GM19395 (cell line): ENCODE data around the gene WASF1.

Source experiments
- ATAC-seq: cut with Tn5 transposase; IDR thresholded peaks from one replicate; pipeline ENCODE4 v1.9.1; 2021; ENCODE audit warnings: mild to moderate bottlenecking, moderate library complexity; ENCODE audit not compliant: unreplicated experiment

WASF1 gene

GRCh38 chr6:110179406-110180227 lies at the start of gene WASF1:
Gene WASF1 (minus strand): TSS chr6:110179670. CDS start chr6:110127601, 52,069 bp downstream.
- peak; percentile 92 for ATAC-seq

DNA sequence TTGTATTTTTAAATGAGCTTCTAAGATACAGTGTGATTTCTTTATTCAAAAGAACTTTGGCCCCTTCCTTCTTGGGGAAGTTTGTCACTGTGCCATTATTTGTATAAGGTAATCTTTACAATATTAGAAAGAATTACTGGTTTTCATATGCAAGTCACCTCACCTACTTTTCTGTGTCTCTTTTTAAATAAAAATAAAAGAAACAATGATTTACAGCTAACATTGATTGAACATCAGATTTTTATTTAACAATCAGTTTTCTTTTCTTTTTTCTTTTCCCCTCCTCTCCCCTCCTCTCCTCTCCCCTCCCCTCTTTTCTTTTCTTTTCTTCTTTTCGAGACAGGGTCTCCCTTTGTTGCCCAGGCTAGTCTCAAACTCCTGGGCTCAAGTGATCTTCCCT lies 46.8 kb upstream of the WASF1 start:
- no peak for ATAC-seq

DNA sequence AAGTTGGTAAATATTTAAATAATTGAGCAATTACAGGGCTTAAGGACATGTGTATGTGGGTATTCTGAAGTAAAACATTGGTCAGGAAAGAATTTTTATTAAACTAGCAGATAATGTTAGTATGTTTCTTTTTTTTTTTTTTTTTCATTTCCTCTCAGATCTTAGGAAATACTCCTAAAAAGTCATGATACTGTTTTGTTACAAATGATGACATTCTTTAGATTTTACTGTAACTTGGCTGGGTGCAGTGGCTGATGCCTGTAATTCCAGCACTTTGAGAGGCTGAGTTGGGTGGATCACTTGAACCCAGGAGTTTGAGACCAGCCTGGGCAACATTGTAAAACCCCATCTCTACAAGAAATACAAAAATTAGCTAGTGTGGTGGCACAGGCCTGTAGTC lies 42.3 kb upstream of the WASF1 start:
- no peak for ATAC-seq

DNA sequence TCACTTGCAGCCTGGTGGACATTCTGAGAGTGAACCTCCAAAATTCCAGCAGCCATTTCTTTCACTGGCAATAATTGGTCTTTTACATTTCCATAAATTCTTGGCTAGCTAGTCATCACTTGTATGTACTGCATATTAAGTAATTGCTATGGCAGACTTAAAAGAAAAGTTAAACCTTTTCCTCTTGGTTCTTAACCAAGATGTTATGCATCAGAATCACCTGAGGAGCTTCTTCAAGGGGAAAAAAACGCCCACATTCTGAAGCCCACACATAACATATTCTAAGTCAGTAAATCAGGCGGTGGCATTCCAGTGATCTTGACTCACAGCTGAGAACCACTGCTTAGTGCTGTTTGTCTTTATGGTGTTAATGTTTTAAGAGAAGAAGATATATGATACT lies 37.8 kb upstream of the WASF1 start:
- ATAC-seq, result no peak

DNA sequence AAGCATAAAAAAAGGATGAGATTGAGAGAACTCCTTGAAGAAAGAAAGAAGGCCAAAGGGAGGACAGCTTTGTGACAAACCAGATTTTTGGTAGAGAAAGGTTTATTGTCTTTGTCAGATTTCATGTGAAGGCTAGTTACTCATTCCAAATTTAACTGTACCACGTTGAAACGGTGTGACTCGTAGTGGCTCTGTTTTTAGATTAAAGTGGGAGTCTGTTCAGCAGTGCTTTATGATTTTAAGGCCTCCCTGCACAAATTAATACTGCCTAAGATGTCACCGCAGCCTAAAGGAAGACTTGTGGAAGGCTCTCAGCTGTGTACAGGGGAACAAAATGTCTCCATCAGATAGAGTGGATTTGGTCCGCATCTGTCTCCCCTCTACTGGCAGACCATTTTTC lies 36.7 kb upstream of the WASF1 start:
- no peak for ATAC-seq

- no peak for ATAC-seq
Observed at GRCh38 chr6:110214338-110214737, 34.9 kb upstream of the WASF1 start.

DNA sequence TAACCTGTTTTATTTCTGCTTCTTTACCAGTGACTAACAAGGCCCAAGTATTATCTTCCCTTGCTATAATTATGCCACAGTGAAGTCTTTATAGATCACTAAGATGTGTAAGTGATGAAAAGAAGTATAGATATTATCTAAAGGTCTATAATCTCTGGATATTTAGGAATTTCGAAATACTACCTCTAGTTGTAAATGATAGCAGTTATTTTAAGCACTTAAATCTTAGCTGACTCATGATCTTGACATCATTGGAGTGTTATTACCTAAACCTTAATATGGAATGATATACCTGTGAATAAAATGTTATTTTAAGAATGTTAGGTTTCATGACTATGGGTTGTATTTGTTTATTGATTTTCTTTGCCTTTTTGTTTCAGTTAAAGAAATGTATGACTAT lies 32.3 kb upstream of the WASF1 start:
- ATAC-seq, result no peak

DNA sequence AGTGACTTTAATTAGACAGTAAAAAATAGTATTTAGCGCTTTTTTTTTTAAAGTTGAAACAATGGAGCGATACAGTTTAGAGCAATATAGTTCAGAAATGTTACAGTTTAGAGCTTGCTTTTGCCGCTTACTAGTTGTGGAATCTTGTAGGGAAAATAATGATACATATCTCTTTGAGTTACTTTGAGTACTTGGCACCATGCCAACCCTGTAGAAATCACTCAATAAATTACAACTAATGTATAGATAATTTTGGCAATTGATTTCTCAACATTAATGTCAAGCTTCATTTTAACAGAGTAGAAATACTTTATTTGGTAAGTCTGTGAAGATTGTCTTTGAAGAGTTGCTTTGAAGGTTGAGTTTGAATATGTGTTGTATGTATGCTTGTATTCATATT lies 28.2 kb upstream of the WASF1 start:
- no peak for ATAC-seq

DNA sequence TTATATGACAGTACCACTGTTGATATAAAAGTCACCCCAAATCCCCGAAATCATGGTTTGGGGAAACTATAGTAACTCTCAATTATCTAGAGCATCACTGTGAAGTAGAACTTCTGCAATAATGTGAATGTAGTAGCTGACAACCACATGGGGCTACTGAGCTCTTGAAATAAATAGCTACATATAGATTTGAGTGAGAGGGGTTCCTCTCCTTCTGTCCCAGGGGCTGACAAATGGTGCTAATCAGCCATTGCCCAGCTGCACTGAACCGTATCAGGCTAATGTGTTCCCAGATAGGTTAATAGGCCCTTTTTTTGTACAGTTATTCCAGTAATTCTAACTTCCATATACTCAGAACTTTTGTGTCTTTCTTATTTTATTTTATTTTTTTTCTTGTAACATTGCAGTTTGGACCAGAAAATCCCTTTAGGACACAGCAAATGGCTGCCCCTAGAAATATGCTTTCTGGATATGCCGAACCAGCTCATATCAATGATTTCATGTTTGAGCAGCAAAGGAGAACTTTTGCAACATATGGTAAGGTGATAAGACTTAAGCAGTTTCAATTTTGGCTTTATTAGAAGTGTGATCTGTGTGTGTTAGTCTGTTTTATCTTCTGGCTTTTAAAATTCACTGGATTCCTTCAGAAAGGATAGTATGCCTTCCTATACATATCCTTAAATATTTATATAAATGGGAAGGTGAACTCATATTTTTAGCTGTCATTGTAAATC lies 21.8 kb upstream of the WASF1 start:
- no peak for ATAC-seq

- no peak for ATAC-seq
Observed at GRCh38 chr6:110198561-110198960, 19.1 kb upstream of the WASF1 start.

DNA sequence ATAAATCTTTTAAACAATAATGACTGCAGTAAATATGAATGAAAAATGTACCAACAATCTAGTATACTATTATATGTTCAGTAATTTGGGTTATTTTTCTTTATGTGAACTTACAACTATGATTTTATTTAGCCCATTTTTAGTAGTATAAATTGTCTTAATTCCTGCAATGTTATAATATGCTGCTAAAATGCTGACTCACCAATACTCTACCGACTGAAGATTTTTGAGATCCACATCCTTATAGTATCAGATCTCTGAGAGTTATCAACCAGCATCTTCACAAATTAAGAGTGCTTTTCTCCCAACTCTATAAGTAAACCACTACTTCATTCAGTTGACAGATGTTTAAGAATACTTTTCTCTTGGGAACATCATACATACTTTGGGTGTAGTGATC lies 17.4 kb upstream of the WASF1 start:
- no peak for ATAC-seq

DNA sequence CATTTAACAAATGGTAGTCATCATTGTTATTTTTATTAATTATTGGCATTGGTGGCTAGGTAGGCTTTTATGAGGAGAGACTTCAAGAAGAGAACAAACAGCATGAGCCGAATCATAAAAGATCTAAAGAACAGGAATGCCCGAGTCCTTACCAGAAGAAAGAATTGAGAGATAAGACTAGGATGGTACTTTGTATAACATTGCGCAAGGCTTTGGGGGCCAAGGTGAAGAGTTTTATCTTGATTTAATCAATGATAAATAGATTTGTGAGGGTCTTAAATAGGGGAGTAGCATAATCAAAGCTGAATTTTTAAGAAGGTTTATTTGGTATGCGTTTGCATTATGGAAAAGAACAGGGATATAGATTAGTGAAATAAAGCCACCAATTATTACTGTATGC lies 16.2 kb upstream of the WASF1 start:
- ATAC-seq, result no peak

DNA sequence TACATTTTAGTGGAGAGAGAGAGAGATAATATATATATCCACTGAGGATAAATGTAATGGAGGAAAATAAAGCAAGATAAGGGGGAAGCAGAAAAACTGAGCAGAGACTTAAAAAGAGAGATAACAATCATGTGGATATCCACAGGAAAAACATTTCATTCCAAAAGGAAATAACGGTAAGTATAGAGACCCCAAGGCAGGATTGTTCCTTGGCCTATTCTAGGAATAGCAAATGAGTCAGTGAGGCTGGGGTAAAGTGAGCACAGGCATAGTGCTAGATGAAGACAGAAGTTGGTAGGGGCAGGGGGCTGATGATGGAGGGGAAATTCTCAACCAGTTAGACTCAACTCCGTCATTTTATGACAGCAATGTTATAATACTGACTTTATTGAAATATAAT lies 12.0 kb upstream of the WASF1 start:
- ATAC-seq, result no peak

GRCh38 chr6:110190726-110191125 lies 11.3 kb upstream of the WASF1 start:
- no peak for ATAC-seq

- ATAC-seq, result no peak
Observed at GRCh38 chr6:110188791-110189190, 9.3 kb upstream of the WASF1 start.

- ATAC-seq, result peak; percentile 73
Observed at GRCh38 chr6:110185879-110186278, 6.4 kb upstream of the WASF1 start.

DNA sequence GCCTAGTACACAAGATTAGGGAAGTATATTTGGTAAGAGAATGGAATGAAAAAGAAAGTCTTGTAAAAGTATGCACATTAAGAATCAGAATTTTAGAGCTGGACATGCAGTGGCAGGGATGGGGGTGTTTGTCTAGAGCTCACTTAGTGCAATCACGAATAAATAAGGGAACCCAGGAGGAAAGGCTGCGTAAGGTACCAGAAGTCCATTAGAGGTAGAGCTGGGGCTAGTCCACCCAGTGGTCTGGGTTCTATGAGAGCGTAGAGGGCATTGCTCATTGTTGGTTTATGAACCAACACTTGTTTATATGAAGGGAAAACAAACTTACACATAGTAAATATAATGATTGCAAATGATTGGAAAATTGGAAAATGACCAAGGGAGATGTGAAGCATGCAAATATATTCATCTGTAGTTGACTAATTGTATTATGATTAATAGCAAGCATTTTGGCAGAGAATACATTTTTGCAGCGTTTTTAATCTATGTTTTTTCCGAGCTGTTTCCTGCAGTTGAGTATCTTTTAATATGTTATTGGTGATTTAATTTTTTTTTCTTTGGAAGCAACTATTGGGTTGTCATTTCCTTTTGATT lies 3.9 kb upstream of the WASF1 start:
- ATAC-seq, result no peak

- ATAC-seq, result no peak
Observed at GRCh38 chr6:110181131-110182030, 1.9 kb upstream of the WASF1 start.

DNA sequence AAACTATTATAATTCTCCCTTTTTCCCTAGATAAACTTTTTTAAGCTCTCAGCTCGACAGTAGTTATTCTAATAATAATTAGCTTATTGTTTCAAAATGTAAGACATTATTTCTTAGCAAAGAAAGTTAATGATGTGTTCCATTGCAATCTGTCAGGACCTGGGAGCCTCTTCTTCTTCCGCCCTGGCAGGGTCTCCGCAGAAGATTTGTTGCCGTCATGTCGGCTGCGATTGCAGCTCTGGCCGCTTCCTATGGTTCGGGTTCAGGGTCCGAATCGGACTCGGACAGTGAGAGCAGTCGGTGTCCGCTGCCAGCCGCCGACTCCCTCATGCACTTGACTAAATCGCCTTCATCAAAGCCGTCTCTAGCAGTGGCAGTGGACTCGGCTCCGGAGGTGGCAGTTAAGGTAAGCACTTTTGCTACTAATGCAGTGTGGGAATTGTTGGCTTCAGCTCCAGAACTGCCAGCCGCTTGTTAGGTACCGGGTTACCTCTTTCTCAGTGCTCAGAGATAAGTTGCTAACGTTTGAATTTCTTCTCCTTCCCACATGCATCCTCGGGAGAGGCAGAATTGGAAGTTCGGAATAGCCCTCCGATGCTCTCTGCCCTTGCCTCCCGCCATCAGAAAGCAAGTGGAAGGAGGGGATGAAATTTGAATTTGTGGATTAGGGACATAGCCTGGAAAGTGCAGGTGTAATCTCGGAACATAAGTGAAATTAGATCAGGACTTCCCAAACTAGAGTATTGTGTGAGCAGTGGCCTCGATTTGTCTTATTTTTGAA lies 948 bp upstream of the WASF1 start, which contains the start of gene CDC40:
TSS of gene CDC40 (plus strand) at position 200 of the 781 bp plus-strand sequence. CDS start at position 218, 18 bp downstream.
- ATAC-seq, result peak; percentile 64
